Testis (tissue), 3 donors: ENCODE data around the gene HOXA5. TPM values are rescaled to one million over a fixed set of nuclear protein-coding genes. Genes with fewer than 3 reads are reported as not detected.

ENCODE experiments used
- DNase-seq: peaks from one replicate; pipeline ENCODE4 v3.0.0-alpha.2; 2019
- H3K27ac ChIP-seq, 2 donors: fragments of 200-600 bp; sonication (generic); one replicate each; pipeline ENCODE4 v1.5.1; 2019
- H3K27me3 ChIP-seq: fragments of 200-600 bp; sonication (generic); one replicate; pipeline ENCODE4 v1.5.1; 2019
- H3K36me3 ChIP-seq: fragments of 200-600 bp; sonication (generic); one replicate; pipeline ENCODE4 v1.5.1; 2017; ENCODE audit warnings: low read depth; ENCODE audit errors: missing control alignments
- H3K4me1 ChIP-seq: fragments of 200-600 bp; sonication (generic); one replicate; pipeline ENCODE4 v1.5.1; 2019
- H3K4me3 ChIP-seq, 2 donors: fragments of 200-600 bp; sonication (generic); one replicate each; pipeline ENCODE4 v1.5.1; 2017 to 2019
- H3K9me3 ChIP-seq: fragments of 200-600 bp; sonication (generic); one replicate; pipeline ENCODE4 v1.5.1; 2017
- CTCF ChIP-seq, 3 experiments: fragments of 450-650 bp in 2 of 3; fragments of 200-600 bp in 1 of 3; sonication (generic) in 1 of 3; IDR thresholded peaks; one replicate each; pipeline ENCODE4 v1.5.1; 2016 to 2019; ENCODE audit warnings: antibody characterized with exemption in 3 of 3, mild to moderate bottlenecking in 2 of 3, moderate library complexity in 1 of 3
- POLR2A ChIP-seq: fragments of 450-650 bp; IDR thresholded peaks from one replicate; pipeline ENCODE4 v1.6.1; 2017; ENCODE audit warnings: antibody characterized with exemption, mild to moderate bottlenecking, moderate library complexity
- WGBS, 2 donors: methylation state at CpG; one replicate each; pipeline ENCODE4 v1.1.5; 2018; 5-methylcytosine and 5-hydroxymethylcytosine counted together
- intact Hi-C: fragments of 100-400 bp; cut with DNase I; formaldehyde crosslinking; loops from one replicate; pipeline ENCODE4 v1.15.1; 2023; ENCODE audit warnings: low total_unique reads
- polyA plus RNA-seq: library from polyadenylated mRNA; stranded (reverse); fragments of 350-450 nt; fragmentation: Illumina TruSeq; extraction: RNeasy Lipid Tissue Mini Kit (QIAGEN cat#74804); gene quantifications from one replicate; pipeline ENCODE4 v1.2.3, GENCODE V29; 2014; ENCODE audit warnings: low read depth, low replicate concordance; ENCODE audit not compliant: insufficient read depth
- total RNA-seq, 2 donors: library from RNA; depleted of rRNA; stranded (reverse); fragments of >200 nt; gene quantifications; one replicate each; pipeline ENCODE4 v1.2.3, GENCODE V29; 2016

The HOXA5 gene
- total and polyA plus RNA-seq, 3 donors from 2014 or later, result 0.63 to 7.6 TPM; not detected in 1

- Histone ChIP-seq H3K4me1 (peaks cover 7% of the 10 kb centered on the region), H3K27ac (no peak within 1 kb of the TSS), H3K9me3 (no peaks in the 10 kb centered on the region), H3K27me3 (peaks cover 14% of the 10 kb centered on the region), H3K36me3 (no peaks in the 10 kb centered on the region), H3K4me3 (no peak within 1 kb of the TSS)
- intact Hi-C loops, result no loop called here
- WGBS, 2 donors, result 2 to 5% methylated on average over 48 to 53 of the region's 53 CpGs
- no peak for TF ChIP-seq CTCF (IDR thresholded peaks at IDR 0.05)
- TF ChIP-seq POLR2A, result no peak
- DNase-seq, result peak; percentile 13
These were observed 8.7 kb upstream of the HOXA5 start, which contains the start of gene HOXA3 for GRCh38 chr7:27151931-27152815. HOXA3 (minus strand) TSS chr7:27152583; CDS start chr7:27110640, 41,943 bp downstream.

GRCh38 chr7:27151341-27151930 lies 8.0 kb upstream of the HOXA5 start:
- no peak for TF ChIP-seq POLR2A
- no peak for TF ChIP-seq CTCF (IDR thresholded peaks at IDR 0.05)
- Histone ChIP-seq H3K9me3 (no peaks in the 10 kb centered on the region), H3K27ac (no peak overlapping the region), H3K4me1 (peaks cover 7% of the 10 kb centered on the region), H3K27me3 (peaks cover 14% of the 10 kb centered on the region), H3K36me3 (no peaks in the 10 kb centered on the region), H3K4me3 (peak overlapping the region in 1 of 2 donors; percentile 21)
- intact Hi-C loops, result no loop called here
- 4 to 6% methylated on average over 27 of the region's 27 CpGs for WGBS, 2 donors
- peak; percentile 11 for DNase-seq

- intact Hi-C loops, result no loop called here
- H3K9me3 ChIP-seq, result no peaks in the 10 kb centered on the region
- H3K4me3 ChIP-seq, result peak overlapping the region in 1 of 2 donors; percentile 21
- H3K27me3 ChIP-seq, result peaks cover 9% of the 10 kb centered on the region
- no peak for TF ChIP-seq POLR2A
- peak; percentile 42 to 75 (median 71) for TF ChIP-seq CTCF (IDR thresholded peaks at IDR 0.05)
- 2 to 3% methylated on average over 26 to 58 of the region's 58 CpGs for WGBS, 2 donors
- peak; percentile 73 for DNase-seq
- H3K4me1 ChIP-seq, result peaks cover 7% of the 10 kb centered on the region
- no peaks in the 10 kb centered on the region for H3K36me3 ChIP-seq
- no peak overlapping the region for H3K27ac ChIP-seq
These were observed 7.3 kb upstream of the HOXA5 start for GRCh38 chr7:27150568-27151340.

- no peak for DNase-seq
- Histone ChIP-seq H3K27me3 (peaks cover 9% of the 10 kb centered on the region), H3K36me3 (no peaks in the 10 kb centered on the region), H3K4me3 (no peak overlapping the region), H3K27ac (no peak overlapping the region), H3K9me3 (no peaks in the 10 kb centered on the region), H3K4me1 (peaks cover 4% of the 10 kb centered on the region)
- WGBS, 2 donors, result 38 to 51% methylated on average over 9 to 13 of the region's 13 CpGs
- intact Hi-C loops, result no loop called here
- TF ChIP-seq CTCF (IDR thresholded peaks at IDR 0.05) (no peak), POLR2A (no peak)
These were observed 6.5 kb upstream of the HOXA5 start for GRCh38 chr7:27149842-27150567.
